H9 (cell line): ENCODE measurements around the gene IL32. TPM values are rescaled to one million over a fixed set of nuclear protein-coding genes. Genes with fewer than 3 reads are reported as not detected.
A peak's percentile ranks its signal among the peaks of the same experiment; 100 is the strongest.
"Not testable (repeated sequence)": the region's sequence is repeated elsewhere in the genome, so short reads cannot be mapped to it uniquely, and the experiment has no call there.

Experiments
- DNase-seq: peaks from one replicate; pipeline ENCODE4 v3.0.0-alpha.2; 2017
- H2AFZ ChIP-seq: one replicate; pipeline ENCODE4 v1.6.1; 2013; ENCODE audit warnings: mild to moderate bottlenecking, low read length, control low read depth, moderate library complexity
- H2AK5ac ChIP-seq: 2 replicates; pipeline ENCODE4 v1.6.1; 2013; ENCODE audit warnings: low read length, control low read depth, mixed read lengths; ENCODE audit not compliant: insufficient read length
- H2BK120ac ChIP-seq: one replicate; pipeline ENCODE4 v1.6.1; 2013; ENCODE audit warnings: low read depth, mild to moderate bottlenecking, low read length, control low read depth, inconsistent platforms; ENCODE audit not compliant: poor library complexity, severe bottlenecking
- H2BK12ac ChIP-seq: 2 replicates; pipeline ENCODE4 v1.6.1; 2013; ENCODE audit warnings: low read length, control low read depth, mixed read lengths, low read depth; ENCODE audit not compliant: insufficient read length
- H2BK15ac ChIP-seq: 2 replicates; pipeline ENCODE4 v1.6.1; 2013; ENCODE audit warnings: low read depth, low read length, control low read depth
- H2BK20ac ChIP-seq: one replicate; pipeline ENCODE4 v1.6.1; 2013; ENCODE audit warnings: low read depth, mild to moderate bottlenecking, low read length, control low read depth, inconsistent platforms; ENCODE audit not compliant: poor library complexity, severe bottlenecking
- H2BK5ac ChIP-seq: 2 replicates; pipeline ENCODE4 v1.6.1; 2013; ENCODE audit warnings: low read length, control low read depth, mixed read lengths; ENCODE audit not compliant: insufficient read length
- H3K14ac ChIP-seq: 2 replicates; pipeline ENCODE4 v1.6.1; 2013; ENCODE audit warnings: low read length, control low read depth; ENCODE audit not compliant: insufficient read depth
- H3K18ac ChIP-seq: 2 replicates; pipeline ENCODE4 v1.6.1; 2013; ENCODE audit warnings: low read depth, mild to moderate bottlenecking, mixed read lengths, low read length, control low read depth; ENCODE audit not compliant: insufficient read length
- H3K23ac ChIP-seq: 2 replicates; pipeline ENCODE4 v1.6.1; 2013; ENCODE audit warnings: low read length, control low read depth, mixed read lengths, low read depth; ENCODE audit not compliant: insufficient read length
- H3K23me2 ChIP-seq: 2 replicates; pipeline ENCODE4 v1.6.1; 2013; ENCODE audit warnings: low read depth, mild to moderate bottlenecking, mixed read lengths, low read length, control low read depth; ENCODE audit not compliant: insufficient read length, poor library complexity, severe bottlenecking
- H3K27ac ChIP-seq: 2 replicates; pipeline ENCODE4 v1.5.1; 2013; ENCODE audit warnings: low read length, control low read depth, mixed read lengths, low read depth; ENCODE audit not compliant: insufficient read length
- H3K27me3 ChIP-seq: 2 replicates; pipeline ENCODE4 v1.6.1; 2013; ENCODE audit warnings: low read length, control low read depth, inconsistent platforms; ENCODE audit not compliant: insufficient read depth
- H3K4ac ChIP-seq: 2 replicates; pipeline ENCODE4 v1.6.1; 2013; ENCODE audit warnings: low read depth, mild to moderate bottlenecking, control low read depth, inconsistent platforms, low read length, moderate library complexity
- H3K4me1 ChIP-seq: 2 replicates; pipeline ENCODE4 v1.6.1; 2013; ENCODE audit warnings: low read length, control low read depth, inconsistent platforms; ENCODE audit not compliant: insufficient read depth
- H3K4me2 ChIP-seq: 2 replicates; pipeline ENCODE4 v1.6.1; 2013; ENCODE audit warnings: low read length, control low read depth, mixed read lengths; ENCODE audit not compliant: insufficient read length, insufficient read depth
- H3K56ac ChIP-seq: 2 replicates; pipeline ENCODE4 v1.6.1; 2013; ENCODE audit warnings: low read depth, mild to moderate bottlenecking, mixed read lengths, low read length, control low read depth; ENCODE audit not compliant: insufficient read length
- H3K79me1 ChIP-seq: 2 replicates; pipeline ENCODE4 v1.6.1; 2013; ENCODE audit warnings: low read depth, mild to moderate bottlenecking, moderate library complexity, low read length, control low read depth, inconsistent platforms; ENCODE audit not compliant: insufficient read depth, poor library complexity, severe bottlenecking
- H3K79me2 ChIP-seq: 2 replicates; pipeline ENCODE4 v1.6.1; 2013; ENCODE audit warnings: low read length, control low read depth, inconsistent platforms; ENCODE audit not compliant: insufficient read depth
- H3K9ac ChIP-seq: 2 replicates; pipeline ENCODE4 v1.6.1; 2013; ENCODE audit warnings: low read length, control low read depth, mixed read lengths; ENCODE audit not compliant: insufficient read length; ENCODE audit errors: extremely low read depth
- H3K9me3 ChIP-seq: one replicate; pipeline ENCODE4 v1.6.1; 2013; ENCODE audit warnings: low read depth, low read length, inconsistent platforms; ENCODE audit not compliant: control insufficient read depth
- H3T11ph ChIP-seq: one replicate; pipeline ENCODE4 v1.6.1; 2013; ENCODE audit warnings: mild to moderate bottlenecking, low read length, control low read depth, inconsistent platforms
- H4K20me1 ChIP-seq: one replicate; pipeline ENCODE4 v1.6.1; 2013; ENCODE audit not compliant: control insufficient read depth, insufficient read length, insufficient read depth
- H4K5ac ChIP-seq: 2 replicates; pipeline ENCODE4 v1.6.1; 2013; ENCODE audit warnings: low read depth, mild to moderate bottlenecking, mixed read lengths, low read length, control low read depth; ENCODE audit not compliant: insufficient read length
- H4K8ac ChIP-seq: replicated peaks from 2 replicates; pipeline ENCODE4 v1.6.1; 2013; ENCODE audit warnings: low read length, control low read depth, mixed read lengths, low read depth; ENCODE audit not compliant: insufficient read length
- H4K91ac ChIP-seq: 2 replicates; pipeline ENCODE4 v1.6.1; 2013; ENCODE audit warnings: low read depth, mild to moderate bottlenecking, moderate library complexity, mixed read lengths, low read length, control low read depth; ENCODE audit not compliant: insufficient read length
- H3K27ac Mint-ChIP-seq, 3 experiments: 2 replicates in 2 of 3; 3 replicates in 1 of 3; pipeline ENCODE4 v1.8.0; 2020 to 2021; ENCODE audit warnings: mixed read lengths in 3 of 3, mild to moderate bottlenecking in 1 of 3, moderate library complexity in 1 of 3
- H3K27me3 Mint-ChIP-seq: 2 replicates; pipeline ENCODE4 v1.8.0; 2021; ENCODE audit warnings: low read depth, mild to moderate bottlenecking, moderate library complexity, mixed read lengths
- H3K36me3 Mint-ChIP-seq, 3 experiments: 2 replicates in 2 of 3; 3 replicates in 1 of 3; pipeline ENCODE4 v1.8.0; 2020 to 2021; ENCODE audit warnings: low read depth in 3 of 3, mixed read lengths in 3 of 3; ENCODE audit not compliant: insufficient read depth in 1 of 3
- H3K4me1 Mint-ChIP-seq, 2 experiments: 2 replicates each; pipeline ENCODE4 v1.8.0; 2020; ENCODE audit warnings: mixed read lengths in 2 of 2
- H3K4me3 Mint-ChIP-seq, 2 experiments: 2 replicates in 1 of 2; 3 replicates in 1 of 2; pipeline ENCODE4 v1.8.0; 2020 to 2021; ENCODE audit warnings: mild to moderate bottlenecking in 2 of 2, mixed read lengths in 2 of 2, moderate library complexity in 1 of 2
- H3K9me3 Mint-ChIP-seq, 2 experiments: 2 replicates in 1 of 2; 3 replicates in 1 of 2; pipeline ENCODE4 v1.8.0; 2020; ENCODE audit warnings: mild to moderate bottlenecking in 2 of 2, mixed read lengths in 2 of 2, moderate library complexity in 1 of 2
- WGBS: extraction: QIAGEN DNeasy Blood & Tissue Kit; methylation state at CpG from one replicate; pipeline ENCODE4 v1.1.7; 2013; ENCODE audit warnings: missing lambda C conversion rate, low lambda C conversion rate, mixed read lengths; ENCODE audit not compliant: insufficient read length; ENCODE audit errors: extremely low coverage; 5-methylcytosine and 5-hydroxymethylcytosine counted together
- total RNA-seq: library from RNA; stranded (reverse); gene quantifications from 2 replicates; pipeline ENCODE4 v1.2.1, GENCODE V29; 2021
- TF ChIP-seq, protein P1 (sequence below): fragments of 200-600 bp; sonication (generic); conservative IDR thresholded peaks from 3 replicates; pipeline ENCODE4 v1.8.0; 2021; ENCODE audit warnings: antibody characterized with exemption, mild to moderate bottlenecking

IL32 gene
- total RNA-seq, 1 experiment from 2014 or later = 2.0 TPM

DNA sequence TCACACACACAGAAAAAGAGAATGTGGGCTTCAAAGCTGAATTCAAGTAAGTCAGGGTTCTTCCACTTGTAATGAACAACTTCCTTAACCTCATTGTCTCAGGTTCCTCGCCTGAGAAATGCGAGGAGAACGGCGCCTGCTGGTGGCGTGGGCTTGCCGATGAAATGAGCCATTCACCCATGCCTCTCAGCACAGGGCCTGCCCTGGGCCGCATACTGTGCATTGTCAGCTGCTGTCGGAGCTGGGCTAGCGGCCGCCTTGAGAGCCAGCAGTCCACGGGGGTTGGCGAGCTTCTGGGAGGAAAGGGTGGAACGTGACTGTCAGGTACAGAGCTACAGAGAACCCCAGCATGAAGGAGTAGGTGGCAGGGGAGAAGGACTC, 12.1 kb upstream of the IL32 start:
- Mint-ChIP-seq H3K36me3 (peaks cover 21 to 47% (median 26%) of the 10 kb centered on the region in 3 experiments), H3K4me1 (peaks cover 14 to 32% of the 10 kb centered on the region in 2 experiments), H3K27me3 (peaks cover 54% of the 10 kb centered on the region)
- not testable (repeated sequence) for H2AFZ ChIP-seq, H3K79me2 ChIP-seq, H2BK5ac ChIP-seq, H3K9me3 Mint-ChIP-seq, H4K20me1 ChIP-seq, H3K4me3 Mint-ChIP-seq, H2BK20ac ChIP-seq, H3K14ac ChIP-seq, H3K56ac ChIP-seq, H3T11ph ChIP-seq, H4K5ac ChIP-seq, H2BK12ac ChIP-seq, H4K91ac ChIP-seq, H3K4me2 ChIP-seq, DNase-seq, H3K9ac ChIP-seq, H3K27me3 ChIP-seq, H3K79me1 ChIP-seq, H4K8ac ChIP-seq, H3K4me1 ChIP-seq, H3K9me3 ChIP-seq, H3K18ac ChIP-seq, H3K23me2 ChIP-seq, H2AK5ac ChIP-seq, H3K27ac ChIP-seq, H2BK120ac ChIP-seq, H3K23ac ChIP-seq, H3K4ac ChIP-seq, H3K27ac Mint-ChIP-seq, H2BK15ac ChIP-seq
- TF ChIP-seq, protein P1, sequence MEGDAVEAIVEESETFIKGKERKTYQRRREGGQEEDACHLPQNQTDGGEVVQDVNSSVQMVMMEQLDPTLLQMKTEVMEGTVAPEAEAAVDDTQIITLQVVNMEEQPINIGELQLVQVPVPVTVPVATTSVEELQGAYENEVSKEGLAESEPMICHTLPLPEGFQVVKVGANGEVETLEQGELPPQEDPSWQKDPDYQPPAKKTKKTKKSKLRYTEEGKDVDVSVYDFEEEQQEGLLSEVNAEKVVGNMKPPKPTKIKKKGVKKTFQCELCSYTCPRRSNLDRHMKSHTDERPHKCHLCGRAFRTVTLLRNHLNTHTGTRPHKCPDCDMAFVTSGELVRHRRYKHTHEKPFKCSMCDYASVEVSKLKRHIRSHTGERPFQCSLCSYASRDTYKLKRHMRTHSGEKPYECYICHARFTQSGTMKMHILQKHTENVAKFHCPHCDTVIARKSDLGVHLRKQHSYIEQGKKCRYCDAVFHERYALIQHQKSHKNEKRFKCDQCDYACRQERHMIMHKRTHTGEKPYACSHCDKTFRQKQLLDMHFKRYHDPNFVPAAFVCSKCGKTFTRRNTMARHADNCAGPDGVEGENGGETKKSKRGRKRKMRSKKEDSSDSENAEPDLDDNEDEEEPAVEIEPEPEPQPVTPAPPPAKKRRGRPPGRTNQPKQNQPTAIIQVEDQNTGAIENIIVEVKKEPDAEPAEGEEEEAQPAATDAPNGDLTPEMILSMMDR = peak; percentile 33; the same call in 2 of the 3 replicates
- WGBS = no CpG with 5 or more reads among the region's 13 CpGs
